Activated naive CD4-positive, alpha-beta T cell treated with anti-CD3 and anti-CD28 coated beads for 36 hours (primary cell): ENCODE results near the gene TOMM20L. TPM values are rescaled to one million over a fixed set of nuclear protein-coding genes. Genes with fewer than 3 reads are reported as not detected.
"Not testable (repeated sequence)": the region's sequence is repeated elsewhere in the genome, so short reads cannot be mapped to it uniquely, and the experiment has no call there.

Source experiments
- CTCF ChIA-PET: fragments of 350-600 bp; sonication (Branson Sonifier 250); formaldehyde crosslinking; loops from one replicate; lab custom pipeline; 2021; ENCODE audit warnings: antibody characterized with exemption; lab: Charles Lee
- DNase-seq: peaks from one replicate; pipeline ENCODE4 v3.0.0-alpha.2; 2020
- H3K27ac Mint-ChIP-seq: one replicate; pipeline ENCODE4 v1.8.0; 2021; ENCODE audit warnings: mild to moderate bottlenecking, mixed read lengths
- H3K27me3 Mint-ChIP-seq: one replicate; pipeline ENCODE4 v1.8.0; 2021; ENCODE audit warnings: low read depth, mixed read lengths
- H3K36me3 Mint-ChIP-seq: one replicate; pipeline ENCODE4 v1.8.0; 2021; ENCODE audit warnings: low read depth, mixed read lengths
- H3K4me1 Mint-ChIP-seq: one replicate; pipeline ENCODE4 v1.8.0; 2021; ENCODE audit warnings: low read depth, mixed read lengths
- H3K4me3 Mint-ChIP-seq: one replicate; pipeline ENCODE4 v1.8.0; 2021; ENCODE audit warnings: mild to moderate bottlenecking, moderate library complexity, mixed read lengths
- H3K9me3 Mint-ChIP-seq: one replicate; pipeline ENCODE4 v1.8.0; 2021; ENCODE audit warnings: mixed read lengths
- intact Hi-C: fragments of 100-400 bp; cut with micrococcal nuclease; formaldehyde crosslinking; loops from one replicate; pipeline ENCODE4 v1.15.1; 2023
- total RNA-seq, 2 experiments: library from RNA; stranded (reverse); gene quantifications; one replicate each; pipeline ENCODE4 v1.2.3, GENCODE V29; 2021

Gene TOMM20L
- total RNA-seq, 2 experiments from 2014 or later, result not detected

DNA sequence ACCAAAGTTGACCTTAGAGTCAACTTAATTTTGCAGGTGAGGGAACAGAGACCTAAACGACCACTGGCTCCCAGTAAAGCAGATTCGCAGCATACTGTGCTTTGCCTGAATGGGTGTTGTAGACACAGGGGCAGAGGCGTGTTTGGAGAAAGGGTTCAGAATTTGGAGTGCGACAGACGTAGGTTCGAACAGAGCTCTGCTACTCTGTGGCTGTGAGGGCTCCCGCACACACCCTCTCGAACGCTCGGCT is 243 bp upstream of the TOMM20L start:
- intact Hi-C loops, result loop anchor here (1.0 kb wide), 2 partner anchors 32 to 287 kb away; partner anchors contain the start of genes KIAA0586 and TIMM9
- no peak for DNase-seq
- H3K27ac Mint-ChIP-seq, result no peak overlapping the region
- no peaks in the 10 kb centered on the region for H3K27me3 Mint-ChIP-seq
- H3K4me3 Mint-ChIP-seq, result peak overlapping the region; percentile 63
- H3K36me3 Mint-ChIP-seq, result peaks cover 2% of the 10 kb centered on the region
- H3K4me1 Mint-ChIP-seq, result peaks cover 8% of the 10 kb centered on the region
- CTCF ChIA-PET, result interaction anchor here (0.6 to 2.5 kb wide), 18 partner anchors 9 to 286 kb away, joined by 3 to 12 read pairs (median 4); partner anchors contain the start of gene ARID4A
- no peaks in the 10 kb centered on the region for H3K9me3 Mint-ChIP-seq

DNA sequence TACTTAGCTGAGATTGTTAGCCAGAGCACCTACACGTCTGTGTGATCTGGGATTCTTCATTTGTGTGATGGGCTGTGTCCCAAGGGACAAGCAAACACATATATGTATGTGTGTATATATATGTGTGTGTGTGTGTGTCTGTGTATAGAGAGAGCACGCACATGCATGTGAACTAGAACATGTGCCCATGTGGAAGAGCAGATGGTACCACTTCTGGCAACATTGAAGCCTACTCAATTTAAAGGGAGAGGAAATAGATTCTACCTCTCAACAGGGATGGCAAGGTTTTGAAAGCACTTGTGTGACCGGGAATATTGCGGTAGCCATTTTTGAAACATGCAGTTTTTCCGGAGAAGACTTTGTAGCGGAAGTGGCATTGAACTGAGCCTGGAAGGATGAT is 1.4 kb downstream of the TOMM20L start:
- Mint-ChIP-seq H3K36me3 (peaks cover 5% of the 10 kb centered on the region), H3K9me3 (no peaks in the 10 kb centered on the region), H3K27ac (no peak overlapping the region), H3K27me3 (no peaks in the 10 kb centered on the region), H3K4me1 (peaks cover 8% of the 10 kb centered on the region), H3K4me3 (no peak overlapping the region)
- CTCF ChIA-PET, result interaction anchor here (1.0 to 2.5 kb wide), 7 partner anchors 20 to 196 kb away, joined by 3 to 12 read pairs (median 5); no protein-coding TSS in a partner anchor
- intact Hi-C loops, result no loop called here
- no peak for DNase-seq

DNA sequence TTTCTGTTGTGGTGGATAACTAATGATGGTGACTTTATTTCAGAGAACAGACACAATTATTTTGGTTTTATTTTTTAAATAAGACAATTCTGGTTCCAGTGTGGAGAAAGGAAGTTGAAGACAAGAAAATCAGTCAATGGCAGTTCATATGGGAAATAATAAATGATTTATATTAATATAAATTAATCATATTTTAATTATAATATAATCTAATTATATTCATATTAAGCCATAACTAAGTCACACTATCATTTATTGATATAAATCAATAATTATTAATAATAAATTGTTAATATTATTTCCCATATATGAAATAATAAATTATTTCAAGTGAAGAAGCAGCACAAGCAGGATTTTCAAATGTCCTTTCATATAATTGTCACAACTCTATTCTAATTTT is 2.8 kb downstream of the TOMM20L start:
- Mint-ChIP-seq H3K4me3 (no peak overlapping the region), H3K27me3 (no peaks in the 10 kb centered on the region), H3K36me3 (peaks cover 5% of the 10 kb centered on the region), H3K4me1 (peaks cover 8% of the 10 kb centered on the region), H3K9me3 (no peaks in the 10 kb centered on the region), H3K27ac (no peak overlapping the region)
- no peak for DNase-seq
- intact Hi-C loops, result no loop called here
- CTCF ChIA-PET, result interaction anchor here (0.6 kb wide), 2 partner anchors 124 to 259 kb away, joined by 4 to 5 read pairs; no protein-coding TSS in a partner anchor

DNA sequence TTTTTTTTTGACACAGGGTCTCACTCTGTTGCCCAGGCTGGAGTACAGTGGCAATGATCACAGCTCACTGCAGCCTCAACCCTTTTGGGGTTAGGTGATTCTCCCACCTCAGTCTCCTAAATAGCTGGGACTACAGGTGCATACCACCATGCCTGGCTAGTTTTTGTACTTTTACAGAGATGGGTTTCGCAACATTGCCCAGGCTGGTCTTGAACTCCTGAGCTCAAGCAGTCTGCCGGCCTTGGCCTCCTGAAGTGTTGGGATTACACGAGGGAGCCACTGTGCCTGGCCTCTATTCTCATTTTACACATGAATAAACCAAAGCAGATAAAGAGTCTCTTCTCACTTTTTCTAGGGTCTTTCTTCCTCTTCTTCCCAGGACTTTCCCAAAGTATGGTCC is 3.2 kb downstream of the TOMM20L start:
- CTCF ChIA-PET, result interaction anchor here (0.6 kb wide), 1 partner anchor 124 kb away, joined by 5 read pairs; no protein-coding TSS in a partner anchor
- Mint-ChIP-seq H3K27me3 (no peaks in the 10 kb centered on the region), H3K36me3 (peaks cover 5% of the 10 kb centered on the region), H3K27ac (no peak overlapping the region), H3K4me1 (peaks cover 8% of the 10 kb centered on the region), H3K9me3 (no peaks in the 10 kb centered on the region), H3K4me3 (no peak overlapping the region)
- no peak for DNase-seq
- intact Hi-C loops, result no loop called here

DNA sequence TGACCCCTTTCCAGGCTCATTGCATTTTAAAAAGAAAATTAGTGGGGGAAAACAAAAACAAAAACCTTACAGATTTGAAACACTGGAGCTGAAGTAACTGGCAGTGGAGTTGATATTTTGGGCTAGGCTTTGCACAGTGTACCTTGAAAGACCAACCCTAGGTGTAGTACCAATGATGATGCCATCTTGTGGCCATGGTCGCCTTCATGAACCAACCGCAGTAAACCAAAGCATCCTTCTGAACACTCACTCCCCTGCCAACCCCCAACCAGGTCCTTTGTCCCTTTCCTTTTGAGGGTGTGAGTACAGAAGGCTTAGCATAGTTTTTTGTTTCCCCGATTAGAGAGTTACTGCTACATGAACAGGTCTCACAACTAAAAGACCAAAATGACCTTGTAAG is 5.9 kb downstream of the TOMM20L start:
- H3K4me1 Mint-ChIP-seq, result no peaks in the 10 kb centered on the region
- no peaks in the 10 kb centered on the region for H3K9me3 Mint-ChIP-seq
- DNase-seq, result peak; percentile 17
- no peak overlapping the region for H3K4me3 Mint-ChIP-seq
- CTCF ChIA-PET, result no interaction called here
- intact Hi-C loops, result no loop called here
- H3K27ac Mint-ChIP-seq, result no peak overlapping the region
- H3K27me3 Mint-ChIP-seq, result no peaks in the 10 kb centered on the region
- peaks cover 6% of the 10 kb centered on the region for H3K36me3 Mint-ChIP-seq

DNA sequence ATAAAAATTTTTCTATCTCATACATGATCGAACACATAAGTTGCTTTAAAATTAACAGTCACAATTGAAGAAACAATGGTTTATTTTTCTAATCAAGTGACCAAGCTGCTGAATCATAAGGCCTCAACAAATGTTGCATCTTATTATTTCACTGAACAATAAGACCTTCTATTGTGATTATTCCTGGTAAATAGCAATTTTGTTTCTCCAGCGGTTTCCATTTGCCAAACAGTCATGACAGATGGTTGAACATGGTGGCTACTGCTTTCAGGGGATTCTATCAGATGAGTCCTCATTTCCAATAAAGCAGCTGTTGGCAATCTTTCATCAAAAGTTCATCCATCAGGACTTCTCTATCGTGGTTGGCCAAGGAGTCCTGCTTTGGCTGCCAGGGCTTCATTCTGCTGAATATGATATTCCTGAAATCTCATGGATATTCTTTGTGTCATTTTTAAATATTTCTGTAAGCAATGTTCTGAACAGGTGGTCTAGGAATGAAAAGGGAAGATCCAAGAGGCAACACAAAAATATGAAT is 13.0 kb downstream of the TOMM20L start:
- no peak overlapping the region for H3K4me3 Mint-ChIP-seq
- CTCF ChIA-PET, result interaction anchor here (0.6 kb wide), 1 partner anchor 104 kb away, joined by 3 read pairs; no protein-coding TSS in a partner anchor
- H3K36me3 Mint-ChIP-seq, result peaks cover 25% of the 10 kb centered on the region
- intact Hi-C loops, result no loop called here
- no peaks in the 10 kb centered on the region for H3K27me3 Mint-ChIP-seq
- no peaks in the 10 kb centered on the region for H3K4me1 Mint-ChIP-seq
- H3K27ac Mint-ChIP-seq, result no peak overlapping the region
- H3K9me3 Mint-ChIP-seq, result no peaks in the 10 kb centered on the region
- no peak for DNase-seq

DNA sequence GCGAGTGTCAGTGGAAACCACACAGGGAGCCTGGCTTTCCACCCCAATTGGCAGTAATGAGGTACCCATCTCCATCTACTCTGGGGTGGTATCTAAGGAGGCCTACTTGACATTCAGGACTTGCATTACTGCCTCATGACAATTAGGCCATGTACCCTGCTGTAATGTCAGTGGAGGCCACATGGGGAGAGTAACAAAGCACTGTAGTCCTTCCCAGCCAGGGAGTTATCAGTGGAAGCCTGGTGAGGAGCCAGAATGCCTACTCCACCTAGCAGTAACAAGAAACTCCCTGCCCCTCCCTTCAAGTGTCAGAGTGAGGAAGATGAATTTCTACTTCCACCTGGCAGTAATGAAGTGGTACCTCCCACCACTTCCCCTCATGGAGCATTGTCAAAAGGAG is 19.1 kb downstream of the TOMM20L start:
- no peak for DNase-seq
- Mint-ChIP-seq H3K9me3 (no peaks in the 10 kb centered on the region), H3K27me3 (no peaks in the 10 kb centered on the region), H3K36me3 (peaks cover 45% of the 10 kb centered on the region), H3K4me3 (no peak overlapping the region), H3K27ac (no peak overlapping the region), H3K4me1 (peaks cover 25% of the 10 kb centered on the region)
- intact Hi-C loops, result no loop called here
- CTCF ChIA-PET, result no interaction called here

DNA sequence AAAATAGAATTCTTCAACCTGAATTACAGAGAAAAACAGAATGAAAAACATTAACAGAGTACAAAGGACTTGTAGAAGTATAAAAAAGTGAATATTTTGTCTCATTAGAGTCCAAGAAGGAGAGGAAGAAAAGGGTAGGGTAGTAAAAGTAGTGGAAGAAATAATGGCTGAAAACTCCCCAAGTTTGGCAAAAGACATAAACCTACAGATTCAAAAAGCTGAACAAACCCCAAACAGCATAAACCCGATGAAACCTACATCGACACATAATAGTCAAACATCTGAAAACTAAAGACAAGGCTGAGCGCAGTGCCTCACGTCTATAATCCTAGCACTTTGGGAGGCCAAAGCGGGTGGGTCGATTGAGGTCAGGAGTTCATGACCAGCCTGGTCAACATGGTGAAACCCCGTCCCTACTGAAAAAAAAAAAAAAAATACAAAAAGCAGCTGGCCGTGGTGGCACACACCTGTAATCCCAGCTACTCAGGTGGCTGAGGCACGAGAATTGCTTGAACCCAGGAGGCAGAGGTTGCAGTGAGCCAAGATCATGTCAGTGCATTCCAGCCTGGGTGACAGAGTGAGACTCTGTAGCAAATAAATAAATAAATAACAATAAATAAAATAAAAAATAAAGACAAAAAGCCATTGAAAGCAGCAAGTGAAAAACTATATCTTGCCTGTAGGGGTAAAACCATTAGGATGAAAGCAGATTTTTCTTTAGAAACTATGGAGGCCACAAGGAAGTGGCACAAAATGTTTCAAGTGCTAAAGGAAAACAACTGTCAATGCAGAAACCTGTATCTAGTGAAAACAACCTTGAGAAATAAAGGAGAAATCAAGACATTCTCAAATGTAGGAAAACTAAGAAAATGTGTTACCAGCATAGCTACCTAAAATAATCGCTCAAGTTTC is 20.2 kb downstream of the TOMM20L start:
- Mint-ChIP-seq H3K27ac (no peak overlapping the region), H3K36me3 (peaks cover 44% of the 10 kb centered on the region), H3K4me1 (peaks cover 25% of the 10 kb centered on the region), H3K27me3 (no peaks in the 10 kb centered on the region), H3K9me3 (no peaks in the 10 kb centered on the region), H3K4me3 (no peak overlapping the region)
- no peak for DNase-seq
- CTCF ChIA-PET, result interaction anchor here (0.7 kb wide), 1 partner anchor 11 kb away, joined by 3 read pairs; no protein-coding TSS in a partner anchor
- intact Hi-C loops, result no loop called here

DNA sequence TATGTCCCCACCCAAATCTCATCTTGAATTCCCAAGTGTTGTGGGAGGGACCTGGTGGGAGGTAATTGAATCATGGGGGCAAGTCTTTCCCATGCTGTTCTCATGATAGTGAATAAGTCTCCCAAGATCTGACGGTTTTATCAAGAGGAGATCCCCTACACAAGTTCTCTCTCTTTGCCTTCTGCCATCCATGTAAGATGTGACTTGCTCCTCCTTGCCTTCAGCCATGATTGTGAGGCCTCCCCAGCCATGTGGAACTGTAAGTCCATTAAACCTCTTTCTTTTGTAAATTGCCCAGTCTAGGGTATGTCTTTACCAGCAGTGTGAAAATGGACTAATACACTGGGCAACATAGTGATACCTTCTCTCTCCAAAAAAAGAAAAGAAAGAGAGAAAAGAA is 21.2 kb downstream of the TOMM20L start:
- H3K27ac Mint-ChIP-seq, intact Hi-C loops, H3K27me3 Mint-ChIP-seq, DNase-seq, H3K9me3 Mint-ChIP-seq, H3K4me3 Mint-ChIP-seq: not testable (repeated sequence)
- peaks cover 25% of the 10 kb centered on the region for H3K4me1 Mint-ChIP-seq
- CTCF ChIA-PET, result interaction anchor here (1.1 kb wide), 1 partner anchor 20 kb away, joined by 6 read pairs; the partner anchor contains the start of gene TOMM20L
- peaks cover 45% of the 10 kb centered on the region for H3K36me3 Mint-ChIP-seq

DNA sequence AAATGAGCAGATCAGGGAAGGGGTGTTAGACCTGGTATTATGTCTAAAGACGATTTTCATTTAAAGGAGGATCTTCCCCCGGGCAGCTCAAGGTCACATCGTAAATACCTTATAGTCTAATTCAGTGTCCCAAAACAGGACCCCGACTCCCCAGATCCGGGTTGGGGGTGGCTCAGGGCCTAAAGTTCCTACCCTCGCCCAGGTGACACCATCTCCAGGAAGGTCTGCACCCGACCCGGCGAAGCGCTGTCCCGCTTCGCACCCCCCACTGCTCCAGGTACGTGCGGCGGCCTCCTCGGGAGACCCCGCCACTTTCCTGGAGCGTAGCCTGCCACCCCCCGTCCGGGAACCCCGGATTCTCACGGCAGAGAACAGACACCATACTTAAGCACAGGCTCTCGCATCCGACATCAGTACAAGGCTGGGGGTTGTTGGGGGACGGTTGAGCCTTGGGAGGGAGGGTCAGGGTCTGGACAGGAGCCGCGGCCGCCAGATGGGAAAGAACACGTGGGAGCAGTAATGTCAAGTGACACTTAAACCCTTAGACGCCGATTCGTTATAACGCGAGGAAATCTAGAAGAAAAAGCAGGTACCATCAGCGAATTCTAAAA is 31.0 kb downstream of the TOMM20L start:
- CTCF ChIA-PET, result interaction anchor here (1.1 kb wide), 2 partner anchors 16 to 30 kb away, joined by 4 read pairs; no protein-coding TSS in a partner anchor
- peak overlapping the region; percentile 99 for H3K27ac Mint-ChIP-seq
- H3K36me3 Mint-ChIP-seq, result peaks cover 17% of the 10 kb centered on the region
- H3K4me1 Mint-ChIP-seq, result peaks cover 48% of the 10 kb centered on the region
- no peaks in the 10 kb centered on the region for H3K9me3 Mint-ChIP-seq
- no peaks in the 10 kb centered on the region for H3K27me3 Mint-ChIP-seq
- intact Hi-C loops, result loop anchor here (1.0 to 5.0 kb wide), 12 partner anchors 31 to 1158 kb away; partner anchors contain the start of genes AP5M1, ARID4A, DAAM1 and EXOC5
- peak overlapping the region; percentile 88 for H3K4me3 Mint-ChIP-seq
- peak; percentile 54 for DNase-seq

DNA sequence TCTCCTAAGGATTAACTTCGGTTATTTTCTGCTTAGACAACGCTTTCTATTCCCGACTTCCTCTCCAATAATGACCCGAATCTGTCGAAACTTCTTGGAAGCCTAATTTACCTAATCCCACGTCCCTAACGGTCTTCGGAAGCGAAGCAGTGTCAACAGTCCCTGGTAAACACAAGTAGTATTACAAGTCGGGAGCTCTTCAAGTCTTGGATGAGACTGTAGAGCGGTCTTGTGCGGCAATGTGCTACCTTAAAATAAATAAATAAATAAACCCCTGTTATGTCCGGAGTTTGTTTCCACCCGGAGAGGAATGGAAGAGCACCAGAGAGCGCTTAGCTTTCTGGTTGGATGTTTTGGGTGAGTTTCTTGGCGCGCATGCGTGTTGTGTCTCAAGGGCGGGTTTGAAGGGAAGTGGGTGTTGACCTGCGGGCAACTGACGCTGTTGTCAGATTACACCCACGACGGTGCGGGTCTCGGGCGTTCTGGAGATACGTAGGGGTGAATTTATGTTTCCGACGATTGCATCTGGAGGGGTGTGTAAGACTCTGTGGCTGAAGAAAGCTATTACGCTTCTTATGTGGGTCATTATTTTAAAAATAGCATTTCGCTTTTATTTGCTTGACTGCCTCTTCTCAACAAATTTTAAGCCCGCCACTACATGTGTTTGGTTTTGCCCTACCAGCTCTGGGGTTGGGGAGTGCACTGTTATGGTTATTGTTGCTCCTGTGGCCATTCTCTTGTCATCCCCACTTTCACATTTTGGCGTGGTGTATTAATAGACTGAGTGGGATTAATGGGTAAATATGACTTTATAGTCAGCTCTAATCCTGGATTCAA is 31.8 kb downstream of the TOMM20L start, which contains the start of the genes KIAA0586 and TIMM9:
Gene KIAA0586, plus strand, starts transcription at position 439 of the 837 bp plus-strand sequence. CDS start 546 bp downstream, outside the sequence.
Gene TIMM9, minus strand, starts transcription at position 251 of the 837 bp plus-strand sequence. CDS start 15,586 bp downstream, outside the sequence.
- peak within 1 kb of the TSS; percentile 99 for H3K27ac Mint-ChIP-seq
- CTCF ChIA-PET, result interaction anchor here (0.8 to 1.8 kb wide), 2 partner anchors 31 to 211 kb away, joined by 3 to 5 read pairs; no protein-coding TSS in a partner anchor
- H3K36me3 Mint-ChIP-seq, result peaks cover 20% of the 10 kb centered on the region
- DNase-seq, result peak; percentile 98
- H3K4me1 Mint-ChIP-seq, result peaks cover 48% of the 10 kb centered on the region
- no peaks in the 10 kb centered on the region for H3K27me3 Mint-ChIP-seq
- peak within 1 kb of the TSS; percentile 88 for H3K4me3 Mint-ChIP-seq
- no peaks in the 10 kb centered on the region for H3K9me3 Mint-ChIP-seq
- intact Hi-C loops, result loop anchor here (1.0 to 5.0 kb wide), 12 partner anchors 32 to 1159 kb away; partner anchors contain the start of genes AP5M1, ARID4A, DAAM1 and EXOC5
